ENCODE measurements around the gene CA9.
A peak's percentile ranks its signal among the peaks of the same experiment; 100 is the strongest.

Gene CA9

GRCh38 chr9:35675732-35676392 is 2.1 kb downstream of the CA9 start:
- peak; percentile 45 for DNase-seq

GRCh38 chr9:35679091-35679490 is 5.4 kb downstream of the CA9 start:
- no peak for DNase-seq

GRCh38 chr9:35679766-35680330 is 6.1 kb downstream of the CA9 start:
- DNase-seq: no peak

- no peak for DNase-seq
Observed at GRCh38 chr9:35680331-35681105, 6.8 kb downstream of the CA9 start.

GRCh38 chr9:35681341-35682002 is 7.7 kb downstream of the CA9 start:
- no peak for DNase-seq

- DNase-seq: no peak
Observed at GRCh38 chr9:35682051-35682450, 8.3 kb downstream of the CA9 start.

GRCh38 chr9:35682520-35683315 is 9.0 kb downstream of the CA9 start:
- DNase-seq: no peak

- DNase-seq: no peak
Observed at GRCh38 chr9:35683323-35683722, 9.6 kb downstream of the CA9 start.

- DNase-seq: no peak
Observed at GRCh38 chr9:35684921-35685320, 11.2 kb downstream of the CA9 start.

DNA sequence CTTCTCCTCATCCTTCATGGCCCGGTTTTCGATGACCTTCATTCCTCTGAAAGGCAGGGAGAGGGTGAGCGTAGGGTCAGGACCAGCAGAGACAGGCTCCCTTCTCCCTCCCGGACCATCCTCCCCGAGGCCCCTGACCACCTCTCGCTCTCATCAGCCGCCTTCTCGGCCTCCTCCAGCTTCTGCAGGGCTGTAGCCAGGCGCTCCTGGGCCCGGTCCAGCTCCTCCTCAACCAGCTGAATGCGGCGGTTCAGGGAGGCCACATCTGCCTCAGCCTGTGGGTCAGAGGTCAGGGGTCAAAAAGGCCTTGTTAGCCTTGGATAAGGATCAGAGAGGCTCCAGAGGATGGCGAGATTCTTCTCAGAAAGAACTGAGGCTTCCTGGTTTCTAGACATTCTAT is 11.8 kb downstream of the CA9 start:
- DNase-seq: no peak

DNA sequence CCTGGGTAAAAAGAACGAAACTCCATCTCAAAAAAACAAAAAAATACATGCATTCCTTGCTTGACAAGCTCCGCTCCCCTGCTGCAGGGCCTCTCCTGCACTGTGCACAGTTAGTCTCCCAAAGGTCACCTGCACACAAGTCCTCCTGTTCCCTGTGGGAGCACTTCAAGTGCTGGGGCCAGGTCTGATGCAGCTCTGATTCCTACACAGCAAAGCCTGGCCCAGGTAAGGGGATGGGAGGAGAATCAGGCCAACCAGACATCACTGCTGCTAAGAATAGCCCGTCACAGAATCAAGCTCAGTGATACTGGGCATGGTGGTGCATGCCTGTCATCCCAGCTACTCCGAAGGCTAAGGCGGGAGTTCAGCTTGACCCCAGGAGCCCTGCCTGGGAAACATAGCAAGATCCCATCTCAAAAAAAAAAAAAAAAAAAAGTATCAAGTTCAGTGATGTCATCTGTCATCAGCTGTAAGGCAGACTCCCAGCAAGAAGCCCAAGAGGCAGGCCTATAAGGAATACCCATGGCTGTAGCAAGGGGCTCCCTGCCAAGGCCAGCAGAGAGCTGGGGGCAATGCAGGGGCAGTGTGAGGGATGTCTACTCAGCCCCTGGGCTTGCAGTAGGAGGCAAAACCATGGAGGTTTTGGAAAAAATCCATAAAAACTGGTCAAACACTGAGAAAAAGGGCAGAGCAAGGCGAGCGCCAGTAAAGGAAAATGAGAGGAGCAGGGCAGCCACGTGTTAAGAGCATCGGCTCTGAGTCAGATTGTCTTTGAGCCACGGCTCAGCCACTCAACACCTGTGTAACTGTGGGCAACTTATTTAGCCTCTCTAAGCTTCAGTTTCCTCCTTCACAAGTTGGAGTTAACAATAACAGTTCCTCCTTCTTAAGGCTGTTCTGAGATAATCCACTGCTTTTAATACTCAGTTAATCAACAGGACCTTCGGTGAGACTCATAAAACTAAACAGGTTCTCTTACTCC is 12.8 kb downstream of the CA9 start:
- no peak for DNase-seq

DNA sequence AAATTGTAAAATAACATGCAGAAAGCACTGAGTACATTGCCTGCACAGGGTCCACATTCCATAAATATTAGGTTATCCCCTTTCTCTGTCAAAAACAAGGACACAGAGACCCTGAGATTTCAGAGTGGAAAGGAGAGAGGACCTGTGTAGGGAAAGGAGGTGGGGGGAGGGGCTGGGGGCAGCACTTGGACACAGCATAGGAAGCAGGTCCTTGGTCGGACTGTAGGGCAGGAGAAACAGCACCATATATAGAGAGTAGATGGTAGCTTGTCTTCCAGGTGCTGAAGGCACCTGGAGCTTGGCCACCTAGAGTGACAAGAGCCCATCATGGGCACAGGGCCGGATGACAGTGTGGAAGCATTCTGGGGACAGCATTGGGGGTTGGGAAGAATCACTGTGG is 13.6 kb downstream of the CA9 start:
- DNase-seq: no peak

GRCh38 chr9:35687972-35688557 is 14.3 kb downstream of the CA9 start:
- no peak for DNase-seq

GRCh38 chr9:35688558-35689541 is 15.1 kb downstream of the CA9 start:
- no peak for DNase-seq

DNA sequence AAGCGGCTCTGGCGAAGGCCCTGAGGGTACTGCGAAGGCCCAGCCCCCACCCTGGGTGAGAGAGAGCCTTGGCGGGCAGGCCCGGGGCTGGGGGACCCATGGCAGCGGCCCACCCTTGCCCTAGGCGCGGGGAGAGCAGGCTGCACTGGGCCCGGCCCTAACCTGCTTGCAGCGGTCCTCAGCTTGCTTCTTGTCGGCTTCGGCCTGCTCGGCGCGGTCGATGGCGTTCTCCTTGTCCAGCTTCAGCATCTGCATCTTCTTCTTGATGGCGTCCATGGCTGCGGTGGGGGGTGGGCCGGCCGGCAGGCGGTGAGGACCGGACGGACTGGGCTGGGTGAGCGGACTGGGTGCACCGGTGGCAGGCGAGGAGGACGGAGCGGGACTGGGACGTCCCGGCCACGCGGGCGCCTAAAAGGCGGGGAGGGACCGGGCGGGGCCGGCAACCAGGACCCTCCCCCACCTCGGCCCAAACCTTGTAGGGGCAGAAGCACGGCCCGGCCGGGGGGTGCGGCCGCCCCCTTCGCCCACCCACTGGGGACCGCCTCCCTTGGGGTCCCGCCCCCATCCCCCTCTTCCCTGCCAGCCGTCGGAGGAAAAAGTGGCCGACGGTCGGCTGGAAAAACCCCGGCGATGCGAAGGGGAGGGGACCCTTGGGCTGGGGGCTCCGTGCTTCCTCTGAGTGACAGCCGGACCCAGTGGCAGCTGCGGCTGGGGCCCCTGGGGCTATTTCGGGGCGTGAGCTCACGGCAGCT is 16.0 kb downstream of the CA9 start, which contains the start of gene TPM2:
TPM2 (minus strand) TSS at position 384 of the 752 bp plus-strand sequence; CDS start at position 276, 108 bp downstream.
- DNase-seq: no peak

DNA sequence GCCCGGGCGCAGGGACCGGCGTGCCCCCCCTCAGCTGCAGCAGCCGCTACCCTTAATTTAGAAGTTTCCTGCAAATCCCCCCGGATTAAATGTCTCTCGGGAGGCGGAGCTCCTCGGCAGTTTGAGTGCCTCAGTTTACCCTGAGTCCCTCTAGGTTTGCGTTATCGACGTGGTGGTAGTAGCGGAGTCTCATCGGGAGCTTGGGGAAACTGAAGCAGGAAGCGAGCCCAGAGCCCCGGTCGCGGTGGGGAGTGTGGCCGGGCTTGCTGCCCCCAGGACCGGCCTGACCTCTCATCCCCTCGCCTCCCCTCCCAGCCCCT is 16.5 kb downstream of the CA9 start:
- no peak for DNase-seq

GRCh38 chr9:35690614-35691333 is 17.0 kb downstream of the CA9 start:
- DNase-seq: peak; percentile 62

- DNase-seq: no peak
Observed at GRCh38 chr9:35691334-35691650, 17.6 kb downstream of the CA9 start.

Data from CD4-positive, alpha-beta T cell treated with Interleukin-17A for 4 hours (primary cell).